ENCODE results near the gene TRPM1.

The TRPM1 gene

DNA sequence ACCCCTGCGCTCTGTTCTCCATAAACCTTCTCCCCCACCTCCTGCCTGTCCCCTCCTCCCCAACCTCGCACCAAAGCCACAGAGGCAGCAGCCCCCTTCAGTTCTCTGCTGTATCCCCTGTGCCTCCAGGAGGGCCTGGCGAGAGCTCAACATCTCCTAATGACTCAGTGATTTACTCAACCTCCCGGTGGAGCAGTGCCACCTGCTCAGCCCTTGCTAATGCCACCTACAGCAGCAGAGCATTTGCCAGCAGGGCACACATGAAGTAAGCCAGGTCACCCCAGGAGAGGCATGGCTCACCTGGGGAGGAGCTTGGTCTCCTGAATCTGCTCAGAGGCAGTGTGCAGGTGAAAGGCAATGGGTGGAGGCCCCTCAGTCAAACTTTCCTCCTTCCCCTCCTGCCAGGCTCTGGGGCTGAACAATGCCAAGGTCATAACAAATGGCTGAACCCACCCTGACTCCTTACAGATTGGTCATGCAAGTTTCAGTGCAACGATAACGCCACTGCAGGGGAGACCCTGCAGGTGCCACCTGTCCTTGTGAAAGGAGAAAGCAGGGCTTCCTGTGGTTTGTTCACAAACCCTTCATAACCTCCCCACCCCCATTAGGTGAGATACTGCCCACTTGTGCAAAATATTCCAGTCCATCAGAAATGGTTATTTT, 19.8 kb downstream of the TRPM1 start:
- DNase-seq: no peak

DNA sequence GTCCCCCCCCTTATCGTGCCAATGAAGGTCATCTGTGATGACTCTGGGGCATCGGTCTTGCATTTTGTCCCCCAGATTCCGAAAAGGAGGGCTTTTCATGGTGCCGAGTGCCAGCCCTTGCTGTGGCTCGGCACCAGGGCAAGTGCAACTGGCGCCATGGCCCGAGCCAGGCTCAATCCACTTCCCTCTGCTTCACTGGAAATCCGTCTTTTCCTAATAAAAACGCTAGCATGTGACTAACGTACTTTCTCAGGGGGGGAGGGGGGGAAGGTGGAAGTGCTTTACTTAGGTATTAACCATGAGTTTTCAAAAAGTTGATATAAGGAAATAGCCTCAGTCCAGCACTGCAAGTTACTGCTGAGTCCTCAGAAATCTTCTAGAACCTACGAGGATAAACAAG, 20.5 kb downstream of the TRPM1 start:
- no peak for DNase-seq

DNA sequence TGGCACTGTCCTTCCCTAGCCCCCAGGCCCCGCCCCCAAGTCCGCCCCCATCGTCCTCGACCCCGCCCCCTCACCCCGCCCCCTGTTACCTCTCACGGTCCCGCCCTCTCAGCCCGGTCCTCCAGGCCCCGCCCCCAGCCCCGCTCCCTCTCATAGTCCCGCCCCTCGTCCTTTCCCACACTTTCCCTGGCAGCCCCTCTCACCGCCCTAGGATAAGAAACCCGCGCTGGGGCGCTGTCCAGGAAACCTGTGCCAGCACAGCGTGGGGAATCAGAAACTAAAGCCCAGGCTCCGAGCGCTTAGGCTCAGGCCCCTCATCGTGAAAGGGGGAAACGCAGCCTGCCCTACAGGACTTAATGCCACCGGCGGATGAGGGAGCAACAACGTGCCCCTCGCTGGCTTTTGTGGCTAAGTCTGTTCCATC, 20.9 kb downstream of the TRPM1 start:
- DNase-seq: peak in 1 of 2 experiments; percentile 12

DNA sequence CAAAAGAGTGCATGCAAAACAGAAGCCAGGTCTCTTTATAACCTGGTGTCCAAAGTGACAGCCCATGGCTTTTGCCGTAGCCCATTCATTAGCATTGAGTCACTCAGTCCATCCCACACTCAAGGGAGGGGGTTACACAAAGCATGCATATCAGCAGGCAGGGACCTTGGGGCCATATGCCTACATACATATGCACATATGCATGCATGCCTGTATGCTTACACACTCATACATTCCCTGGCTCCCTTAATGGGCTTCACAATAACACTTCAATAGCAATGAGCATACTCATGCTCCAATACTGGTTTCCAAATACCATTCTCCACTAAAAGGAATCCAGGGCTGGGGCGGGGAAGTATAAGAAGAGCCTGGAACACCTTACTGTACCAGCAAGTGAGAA, 22.0 kb downstream of the TRPM1 start:
- no peak for DNase-seq

DNA sequence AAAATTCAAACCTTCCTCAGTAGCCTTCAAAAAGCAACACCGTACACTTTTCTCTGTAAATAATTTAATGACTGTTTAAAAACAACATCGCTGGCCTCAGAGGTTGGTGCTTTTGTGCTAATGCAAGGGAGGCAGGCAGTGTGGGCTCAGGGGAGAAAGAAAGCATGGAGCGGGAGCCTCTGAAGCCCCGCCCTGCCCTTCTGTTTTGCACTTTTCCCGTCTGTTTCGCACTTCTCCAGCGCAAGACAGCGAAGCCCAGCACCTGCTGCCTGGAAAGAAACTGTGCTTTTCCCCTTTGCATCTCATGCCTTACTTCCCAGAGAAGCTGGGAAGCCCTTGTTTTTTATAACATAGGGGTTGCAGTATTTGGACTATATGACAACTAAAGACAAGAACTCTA, 23.1 kb downstream of the TRPM1 start:
- no peak for DNase-seq

DNA sequence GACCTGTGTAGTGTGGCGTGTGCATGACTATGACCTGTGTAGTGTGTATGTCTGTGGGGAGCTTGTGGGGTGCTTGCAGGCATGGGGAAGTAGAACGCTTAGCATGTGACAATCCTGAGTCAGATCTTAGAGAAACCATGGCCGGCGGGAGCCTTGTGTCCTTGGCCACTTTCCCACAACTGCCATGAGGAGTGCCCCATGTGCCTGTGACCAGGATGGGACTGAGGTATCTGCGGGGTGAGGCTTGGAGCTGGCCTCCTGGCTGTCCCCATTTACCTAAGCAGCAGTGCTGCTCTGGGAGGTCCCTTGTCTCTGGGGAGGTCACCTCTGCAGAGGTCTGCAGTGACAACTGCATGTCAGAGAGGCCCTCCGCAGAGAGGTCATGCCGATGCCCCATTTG, 23.6 kb downstream of the TRPM1 start:
- no peak for DNase-seq

DNA sequence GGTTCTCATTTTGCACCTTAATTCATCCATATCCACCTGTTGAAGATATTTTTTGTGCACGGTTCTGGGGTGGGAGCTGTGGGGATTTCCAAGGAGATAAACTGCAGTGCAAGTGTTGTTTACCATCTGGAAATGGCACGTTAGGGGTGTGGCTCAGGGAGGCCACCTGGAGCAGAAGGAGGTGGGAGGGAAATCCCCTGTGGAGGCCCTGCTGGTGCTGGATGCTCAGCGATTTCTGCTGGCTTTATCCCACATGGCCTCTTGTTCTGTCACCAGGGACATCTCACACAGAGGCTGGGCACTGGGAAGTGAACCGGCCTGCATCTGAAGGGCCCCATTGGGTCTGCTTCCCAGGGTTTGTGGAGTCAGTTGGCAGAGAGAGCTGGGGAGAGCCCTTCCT, 24.3 kb downstream of the TRPM1 start:
- peak; percentile 8 to 50 for DNase-seq

DNA sequence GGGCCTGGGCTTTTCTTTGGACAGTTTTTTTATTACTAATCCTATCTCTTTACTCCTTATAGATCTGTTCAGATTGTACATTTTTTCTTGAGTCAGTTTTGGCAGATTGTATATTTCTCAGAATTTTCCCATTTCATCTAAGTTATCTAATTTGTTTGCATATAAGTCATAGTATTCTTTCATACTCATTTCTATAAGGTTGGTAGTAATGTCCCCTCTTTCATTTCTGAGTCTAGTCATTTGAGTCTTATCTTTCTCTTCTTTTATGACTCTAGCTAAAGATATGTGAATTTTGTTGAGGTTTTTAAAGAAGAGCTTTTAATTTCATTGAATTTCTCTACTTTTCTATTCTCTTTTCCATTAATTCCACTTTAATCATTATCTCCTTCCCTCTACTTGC, 27.2 kb downstream of the TRPM1 start:
- DNase-seq: no peak

DNA sequence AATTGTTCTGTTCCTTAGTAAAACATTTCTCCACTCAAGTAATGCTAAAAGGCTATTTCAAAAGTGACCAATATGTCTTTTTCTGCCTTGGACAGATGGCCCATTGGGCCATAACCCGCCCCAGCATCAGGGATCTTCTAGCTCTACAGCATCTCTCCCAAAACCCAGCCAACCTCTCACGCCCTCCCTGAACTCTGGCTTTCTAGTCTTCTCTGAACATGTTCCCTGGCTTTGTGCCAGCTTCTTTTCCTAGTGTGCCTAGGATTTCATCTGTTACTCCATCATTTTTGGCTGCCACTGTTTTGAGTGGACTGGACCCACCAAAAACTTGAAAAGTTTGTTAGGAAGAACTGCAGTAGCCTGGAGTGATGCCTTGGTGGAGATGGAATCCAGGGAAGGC, 30.7 kb downstream of the TRPM1 start:
- DNase-seq: no peak

DNA sequence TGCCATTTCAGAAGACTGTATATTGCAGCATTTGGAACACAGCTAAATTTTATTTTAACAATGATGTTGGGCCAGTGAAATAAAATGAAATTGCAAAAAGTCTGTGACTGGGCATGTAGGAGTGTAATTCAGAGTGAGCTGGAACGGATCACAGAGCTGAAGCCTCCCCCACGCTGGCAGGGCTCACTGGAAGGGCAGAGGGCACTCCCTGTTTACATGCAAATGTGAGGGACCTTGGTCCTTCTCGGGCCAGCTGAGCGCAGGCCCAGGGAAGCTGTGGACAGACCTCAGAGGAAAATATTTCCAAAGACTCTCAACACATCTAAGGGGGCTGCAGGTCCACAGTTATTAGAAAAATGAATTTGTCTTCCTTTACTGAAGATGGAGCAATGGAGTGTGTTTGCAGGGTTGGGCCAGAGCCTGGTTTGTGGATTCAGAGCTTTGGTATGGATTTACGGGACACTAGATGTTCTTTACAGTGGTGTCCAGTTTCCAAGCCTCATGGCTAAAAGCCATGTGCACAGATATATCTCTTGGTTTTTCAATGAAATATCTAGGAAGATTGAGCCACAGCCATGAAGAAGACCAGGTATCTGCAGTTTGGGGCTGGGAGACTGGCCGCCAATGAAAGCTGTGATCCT, 32.0 kb downstream of the TRPM1 start:
- DNase-seq: no peak

DNA sequence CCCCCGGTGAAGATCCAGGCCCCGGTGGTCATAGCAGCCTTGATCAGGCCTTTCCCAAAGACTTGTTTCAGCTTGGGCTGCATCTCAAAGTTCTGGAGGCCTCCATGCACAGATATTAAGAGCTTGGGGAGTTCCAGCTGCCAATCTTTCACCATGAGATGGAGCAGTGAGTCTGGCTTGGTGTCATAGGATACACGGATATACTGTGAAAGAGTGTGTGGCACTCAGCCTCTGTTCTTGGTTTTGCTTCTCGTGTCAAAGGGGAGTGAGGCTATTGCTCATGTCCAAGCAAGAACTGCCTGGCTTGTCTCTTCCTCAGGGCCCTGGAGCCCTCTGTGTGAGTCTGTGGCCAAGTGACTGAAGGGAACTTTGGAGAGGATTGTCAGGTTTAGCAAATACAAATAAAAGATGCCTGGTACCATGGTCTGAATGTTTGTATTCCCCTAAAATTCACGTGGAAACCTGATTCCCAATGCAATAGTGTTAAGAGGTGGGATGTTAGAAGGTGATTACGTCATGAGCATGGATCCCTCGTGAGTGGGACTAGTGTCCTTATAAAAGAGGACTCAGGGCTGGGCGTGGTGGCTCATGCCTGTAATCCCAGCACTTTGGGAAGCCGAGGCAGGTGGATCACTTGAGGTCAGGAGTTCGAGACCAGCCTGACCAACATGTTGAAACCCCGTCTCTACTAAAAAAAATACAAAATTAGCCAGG, 33.5 kb downstream of the TRPM1 start:
- DNase-seq: no peak

DNA sequence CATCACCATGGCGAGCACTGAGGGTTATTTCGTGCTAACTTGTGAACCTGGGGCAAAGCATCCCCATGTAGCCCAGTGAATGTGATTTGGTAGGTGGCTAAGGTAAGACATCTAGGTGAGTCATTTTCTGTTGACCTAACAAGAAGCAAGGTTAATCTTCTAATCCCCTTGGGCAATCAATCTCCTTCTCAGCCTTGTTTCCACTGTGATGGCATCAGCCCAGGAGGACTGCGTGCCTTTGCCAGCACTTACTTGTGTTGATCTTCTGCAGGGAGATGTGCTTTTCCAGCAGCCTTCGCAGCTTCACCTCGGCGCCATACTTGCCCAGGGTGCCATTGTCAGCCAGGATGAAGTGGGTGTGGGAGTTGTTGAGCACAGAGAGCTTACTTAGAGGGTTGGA, 35.7 kb downstream of the TRPM1 start:
- no peak for DNase-seq

DNA sequence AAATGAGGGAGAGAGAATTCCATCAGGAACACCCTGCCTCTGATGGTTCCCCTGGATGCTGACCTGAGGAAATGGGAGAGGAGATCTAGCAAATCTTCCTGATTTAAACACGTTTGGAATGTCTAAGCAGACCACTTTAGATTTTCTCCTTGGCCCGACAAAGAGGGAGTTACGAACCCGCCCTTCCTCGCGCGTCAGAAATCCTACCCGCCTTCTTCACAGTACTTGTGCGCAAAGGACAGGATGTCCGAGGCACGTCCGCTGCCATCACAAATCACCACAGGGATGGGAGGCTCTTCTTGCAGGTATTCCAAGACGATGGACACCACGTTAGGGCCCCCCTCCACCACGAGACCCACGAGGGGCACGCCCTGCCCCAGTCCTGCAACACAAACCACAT, 38.6 kb downstream of the TRPM1 start:
- no peak for DNase-seq

DNA sequence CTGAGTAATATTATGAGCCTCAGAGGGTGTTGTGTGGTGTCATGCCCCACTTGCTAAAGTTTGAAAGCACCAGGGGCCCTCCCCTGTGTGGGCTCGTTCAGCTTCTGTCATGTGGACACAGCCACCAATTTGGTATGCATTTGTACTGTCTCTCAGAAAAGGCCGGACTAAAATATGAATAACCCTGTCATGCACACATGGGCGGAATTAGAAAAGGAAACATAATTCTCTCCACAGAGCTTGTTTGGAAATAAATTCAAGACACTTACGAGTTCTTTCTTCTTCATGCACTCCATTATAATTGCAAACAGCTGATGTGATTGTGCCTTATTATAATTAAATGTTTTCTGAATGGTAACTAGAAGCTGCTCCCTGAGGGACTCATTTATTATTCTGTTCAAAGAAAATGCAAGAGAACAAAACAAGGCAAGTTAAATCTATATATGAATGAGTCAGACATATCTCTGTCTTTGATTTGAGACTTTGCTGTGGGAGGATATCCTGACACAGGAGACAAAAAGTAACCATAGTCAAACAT, 39.1 kb downstream of the TRPM1 start:
- no peak for DNase-seq

DNA sequence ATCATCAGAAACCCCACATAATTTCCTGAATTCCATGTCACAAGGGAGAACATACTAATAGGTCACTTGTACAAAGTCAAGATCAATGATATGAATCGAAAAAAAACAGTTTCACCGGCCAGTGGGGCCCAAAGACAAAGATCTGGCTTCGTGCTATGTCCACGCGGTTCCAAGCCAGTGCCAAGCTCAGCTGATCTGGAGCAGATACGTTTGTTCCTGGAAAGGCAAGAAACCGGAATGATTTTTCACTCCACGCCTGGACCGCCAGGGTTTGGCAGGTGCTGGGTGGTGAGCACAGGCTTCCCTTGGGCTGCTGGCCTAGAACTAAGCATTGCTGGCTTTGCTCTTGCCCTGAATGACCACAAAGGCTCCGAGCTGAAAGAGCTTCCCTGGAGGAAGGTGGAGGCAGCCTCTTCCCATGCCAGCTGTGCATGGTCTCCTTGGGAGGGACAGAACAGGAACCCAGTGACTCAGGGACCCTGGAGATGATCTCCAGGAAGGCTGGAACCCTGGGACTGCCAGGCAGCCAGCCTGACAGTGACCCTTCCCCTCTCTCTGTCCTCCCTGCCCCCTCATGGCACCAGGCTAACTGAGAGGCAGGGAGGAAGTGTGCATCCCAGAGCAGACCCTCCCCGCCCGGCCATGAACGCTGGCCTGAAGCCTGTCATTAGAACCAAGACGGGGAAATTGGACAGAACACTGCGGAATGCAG, 40.9 kb downstream of the TRPM1 start:
- DNase-seq: no peak

DNA sequence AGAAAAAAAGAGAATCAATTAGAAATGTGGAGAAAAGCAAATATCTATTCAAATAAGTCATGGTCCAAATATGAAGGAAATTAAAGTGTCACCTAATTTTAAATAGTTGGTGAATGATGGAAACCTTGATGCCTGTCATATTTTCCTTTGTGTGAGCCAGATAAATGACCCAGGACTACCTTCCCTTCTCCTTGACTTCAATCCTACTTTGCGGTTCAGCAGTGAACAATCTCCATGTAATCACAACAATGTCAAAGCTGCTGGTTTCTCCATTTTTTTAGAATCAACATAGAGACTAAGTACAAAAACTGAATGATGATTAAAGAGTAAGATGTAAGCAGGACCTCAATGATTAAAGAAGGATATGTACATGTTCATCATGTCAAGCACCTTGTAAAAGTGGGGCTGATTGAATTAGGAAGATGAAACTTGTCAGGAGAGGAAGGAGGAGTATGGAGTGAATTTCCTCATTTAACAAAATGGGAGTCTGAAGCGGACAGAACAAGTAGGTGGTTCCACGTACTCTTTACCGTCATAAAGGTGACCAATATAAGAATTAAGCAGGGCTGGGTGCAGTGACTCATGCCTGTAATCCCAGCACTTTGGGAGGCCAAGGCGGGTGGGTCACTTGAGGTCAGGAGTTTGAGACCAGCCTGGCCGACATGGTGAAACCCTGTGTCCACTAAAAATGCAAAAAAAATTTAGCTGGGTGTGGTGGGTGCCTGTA, 43.1 kb downstream of the TRPM1 start:
- no peak for DNase-seq

DNA sequence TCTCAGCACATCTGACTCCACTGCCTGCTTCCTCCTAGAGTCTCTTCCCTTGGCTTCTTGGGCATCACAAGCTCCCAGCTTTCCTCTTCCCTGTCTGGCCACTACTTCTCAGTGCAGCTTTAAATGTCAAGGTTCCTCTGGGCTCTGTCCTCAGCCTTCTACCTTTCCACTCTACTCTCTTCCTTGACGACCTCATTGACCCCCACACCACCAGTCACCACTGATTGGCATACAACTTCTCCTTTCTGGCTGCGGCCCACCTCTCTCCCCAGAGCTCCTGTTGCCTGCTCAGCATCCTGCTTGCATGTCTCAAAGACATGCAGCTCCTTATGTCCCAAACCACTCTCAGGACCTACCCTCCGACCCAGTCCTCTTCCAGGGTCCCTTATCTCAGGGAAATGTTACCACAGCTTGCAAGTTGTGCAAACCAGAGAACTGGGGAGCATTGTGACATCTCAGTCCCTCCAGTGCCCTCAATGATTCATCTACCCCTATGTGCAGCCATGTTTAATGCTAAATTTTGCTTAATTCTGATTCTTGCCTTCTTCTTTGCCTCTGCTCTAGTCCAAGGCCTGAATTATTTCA, 49.9 kb downstream of the TRPM1 start:
- no peak for DNase-seq

DNA sequence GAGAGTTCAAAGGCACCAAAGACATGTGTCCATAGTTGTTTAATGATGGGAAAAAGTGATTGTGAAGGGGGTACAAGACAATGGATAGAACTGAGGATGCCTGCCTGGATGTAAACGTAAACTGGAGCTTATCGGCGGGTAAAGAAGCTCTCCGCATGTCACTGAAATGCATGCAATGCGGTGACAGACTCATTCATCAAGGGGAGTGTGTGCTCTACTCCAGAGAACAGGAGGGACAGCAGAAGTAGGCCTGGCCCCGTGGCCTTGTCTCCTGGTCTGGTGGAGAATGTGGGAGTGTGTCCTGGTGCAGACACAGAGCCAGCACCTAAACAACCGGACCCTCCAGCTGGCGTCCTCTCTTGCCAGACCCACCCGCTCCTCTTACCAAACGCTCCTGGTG, 50.6 kb downstream of the TRPM1 start:
- no peak for DNase-seq

DNA sequence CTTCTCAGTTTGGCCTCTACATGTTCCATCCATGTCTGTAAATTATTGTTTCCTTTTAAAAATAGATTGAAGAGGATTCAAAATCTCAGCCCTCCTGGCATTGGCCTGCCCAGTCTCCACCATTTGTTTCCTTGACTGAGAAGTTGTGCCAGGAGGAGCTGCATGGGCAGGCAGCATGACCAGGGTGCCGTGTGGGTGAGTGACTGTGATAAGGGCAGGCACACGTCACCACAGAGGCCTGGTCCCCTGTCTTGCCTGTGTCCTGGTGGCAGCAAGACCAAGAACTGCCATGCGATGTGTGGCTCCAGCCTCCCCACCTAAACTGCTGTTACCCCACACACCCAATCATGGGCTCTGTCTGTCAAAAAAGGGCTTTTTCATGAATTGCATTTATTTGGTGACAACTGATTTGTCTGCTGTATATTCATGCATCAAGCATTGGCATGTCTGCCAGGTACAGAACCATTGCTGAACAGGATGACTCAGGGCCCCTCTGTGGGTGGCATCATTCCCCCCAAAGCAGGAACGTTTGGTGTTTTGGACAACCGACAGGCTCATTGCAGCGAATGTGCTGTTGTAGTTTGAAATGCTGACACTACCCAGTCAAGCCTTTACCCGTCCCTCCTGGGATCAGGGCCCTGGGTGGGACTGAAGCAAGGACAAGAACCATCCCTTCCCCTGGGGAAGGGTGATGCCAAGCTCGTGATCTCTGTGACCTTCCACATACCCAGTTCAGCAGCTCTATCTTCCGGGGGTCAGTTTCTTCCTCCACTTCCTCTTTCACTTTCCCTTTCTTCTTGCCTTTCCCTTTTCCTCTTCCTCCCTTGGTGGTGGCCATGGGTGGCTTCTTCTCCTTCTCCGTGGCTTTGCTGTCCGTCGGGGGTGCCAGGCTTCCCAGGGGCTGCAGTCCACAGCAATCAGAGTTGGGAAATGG, 51.6 kb downstream of the TRPM1 start:
- DNase-seq: no peak

DNA sequence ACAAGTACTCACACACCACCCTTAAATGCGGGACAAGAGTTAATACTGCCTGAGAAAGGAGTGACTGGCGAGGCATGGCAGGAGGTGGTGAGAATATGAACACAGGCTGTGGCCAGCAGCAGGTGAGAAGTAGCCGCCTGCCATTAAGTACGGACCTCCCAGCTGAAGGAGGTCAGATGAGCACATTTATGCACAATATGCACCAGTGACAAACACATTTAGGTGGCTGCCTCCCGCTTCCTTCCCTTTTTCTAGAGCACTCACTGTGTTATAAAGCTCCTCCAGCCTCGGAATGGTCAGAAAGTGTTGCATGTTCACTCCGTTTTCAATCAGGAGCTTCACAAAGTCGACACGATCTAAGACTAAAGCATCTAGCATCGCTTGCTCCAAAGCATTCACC, 52.4 kb downstream of the TRPM1 start:
- DNase-seq: no peak

DNA sequence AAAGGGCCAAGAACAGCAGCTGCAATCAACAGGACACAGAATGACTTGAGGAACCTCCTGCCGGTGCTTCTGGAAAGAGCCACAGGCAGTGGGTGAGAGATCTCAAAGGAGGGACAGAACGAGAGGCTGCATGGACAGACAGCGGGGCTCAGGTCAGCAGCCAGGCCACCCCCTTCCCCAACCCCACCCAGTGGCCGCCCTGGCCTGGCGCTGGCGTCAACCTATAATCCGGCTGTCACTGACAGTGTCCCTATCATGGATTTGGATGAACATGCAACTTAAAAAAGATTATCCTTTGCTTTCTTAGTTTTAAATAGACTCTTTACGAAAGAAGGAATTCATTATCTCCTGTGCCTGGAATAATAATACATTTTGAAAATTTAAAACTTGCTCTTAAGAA, 54.1 kb downstream of the TRPM1 start:
- no peak for DNase-seq

Measured in NCI-H526 (cell line).